Measurements from ENCODE around the gene WDR74.
"Not testable (repeated sequence)": the region's sequence is repeated elsewhere in the genome, so short reads cannot be mapped to it uniquely, and the experiment has no call there.

The WDR74 gene

GRCh38 chr11:62841361-62842170 is 2.2 kb upstream of the WDR74 start:
- DNase-seq (ENCODE audit: low spot score) = peak; percentile 95

- peak; percentile 24 for DNase-seq (ENCODE audit: low spot score)
Measured at GRCh38 chr11:62840721-62841360, 1.5 kb upstream of the WDR74 start.

GRCh38 chr11:62835336-62835735 is 4.1 kb downstream of the WDR74 start:
- no peak for DNase-seq (ENCODE audit: low spot score)

- no peak for DNase-seq (ENCODE audit: low spot score)
Measured at GRCh38 chr11:62832336-62833234, 6.8 kb downstream of the WDR74 start, which contains the start of gene TEX54. TEX54 (minus strand) TSS chr11:62832841.

- DNase-seq (ENCODE audit: low spot score) = peak; percentile 98
Measured at GRCh38 chr11:62831520-62832335, 7.7 kb downstream of the WDR74 start, which contains the start of gene STX5. STX5 (minus strand) TSS chr11:62832051; CDS start chr11:62831243, 808 bp downstream.

GRCh38 chr11:62830904-62831519 is 8.4 kb downstream of the WDR74 start:
- peak; percentile 51 for DNase-seq (ENCODE audit: low spot score)

GRCh38 chr11:62828130-62828529 is 11.3 kb downstream of the WDR74 start:
- not testable (repeated sequence) for DNase-seq (ENCODE audit: low spot score)

- DNase-seq (ENCODE audit: low spot score) = no peak
Measured at GRCh38 chr11:62823677-62824076, 15.7 kb downstream of the WDR74 start.

- DNase-seq (ENCODE audit: low spot score) = no peak
Measured at GRCh38 chr11:62817129-62817528, 22.3 kb downstream of the WDR74 start.

GRCh38 chr11:62816557-62816956 is 22.8 kb downstream of the WDR74 start:
- no peak for DNase-seq (ENCODE audit: low spot score)

- DNase-seq (ENCODE audit: low spot score) = no peak
Measured at GRCh38 chr11:62811659-62812058, 27.7 kb downstream of the WDR74 start.

GRCh38 chr11:62810748-62811147 is 28.6 kb downstream of the WDR74 start:
- DNase-seq (ENCODE audit: low spot score) = no peak

- DNase-seq (ENCODE audit: low spot score) = no peak
Measured at GRCh38 chr11:62806611-62807121, 32.7 kb downstream of the WDR74 start.

- peak; percentile 42 for DNase-seq (ENCODE audit: low spot score)
Measured at GRCh38 chr11:62805961-62806441, 33.4 kb downstream of the WDR74 start.

GRCh38 chr11:62805076-62805892 is 34.1 kb downstream of the WDR74 start, which contains the start of gene NXF1:
NXF1 (minus strand) TSS chr11:62805440; CDS start chr11:62805356, 84 bp downstream.
- peak; percentile 98 for DNase-seq (ENCODE audit: low spot score)

- DNase-seq (ENCODE audit: low spot score) = no peak
Measured at GRCh38 chr11:62804310-62805075, 34.9 kb downstream of the WDR74 start.

GRCh38 chr11:62801071-62801470 is 38.3 kb downstream of the WDR74 start:
- no peak for DNase-seq (ENCODE audit: low spot score)

GRCh38 chr11:62799486-62799885 is 39.9 kb downstream of the WDR74 start:
- DNase-seq (ENCODE audit: low spot score) = no peak

GRCh38 chr11:62796281-62796680 is 43.1 kb downstream of the WDR74 start:
- DNase-seq (ENCODE audit: low spot score) = no peak
